ENCODE results near the gene LRRC70. TPM values are rescaled to one million over a fixed set of nuclear protein-coding genes. Genes with fewer than 3 reads are reported as not detected.

The LRRC70 gene
- total and polyA plus RNA-seq, 2 of the 8 experiments (the other 6 are each of a cell fraction or from before 2014, with no cell fraction given): 0.62 to 0.67 TPM

DNA sequence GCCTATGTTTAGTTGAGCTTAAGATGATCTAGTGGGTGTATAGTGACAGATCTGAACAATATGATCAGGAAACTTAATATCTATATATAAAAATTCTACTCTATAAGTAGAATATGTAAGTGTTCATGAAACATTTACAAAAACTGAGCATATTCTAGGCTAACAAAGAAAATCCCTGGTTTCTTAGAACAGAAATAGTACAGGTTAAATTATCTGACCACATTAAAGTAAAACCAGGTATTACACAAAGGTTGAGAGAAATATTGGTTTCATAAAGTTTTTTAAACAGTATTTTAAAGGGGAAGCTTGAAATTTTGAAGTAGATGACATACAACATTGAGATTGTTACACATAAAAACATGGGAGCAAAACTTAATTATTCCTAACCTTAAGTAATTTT lies 39.3 kb downstream of the LRRC70 start:
- Histone ChIP-seq H3K18ac (ENCODE audit: extremely low read depth, low read length) (no peak overlapping the region), H2BK12ac (ENCODE audit: low read depth, low read length) (no peak overlapping the region), H3K9me3 (ENCODE audit: insufficient read depth in 2 of 2, low read depth in 1 of 2, low read length in 1 of 2) (peaks cover 0 to 4% of the 10 kb centered on the region in 2 experiments; a peak in 1 of 4 replicates), H2BK15ac (ENCODE audit: low read length) (no peak overlapping the region), H3K79me2 (ENCODE audit: control insufficient read depth in 1 of 2, insufficient read depth in 2 of 2, low read length in 2 of 2) (no peaks in the 10 kb centered on the region; a peak in 1 of 4 replicates), H4K20me1 (replicated peaks in 1 of 2; ENCODE audit: control insufficient read depth in 1 of 2, insufficient read depth in 2 of 2, low read length in 2 of 2) (no peaks in the 10 kb centered on the region), H4K91ac (replicated peaks; ENCODE audit: insufficient read length, low read length) (no peak overlapping the region), H3K4ac (replicated peaks; ENCODE audit: insufficient read length, low read depth, low read length) (no peak overlapping the region), H3K23ac (ENCODE audit: insufficient read length) (no peak overlapping the region), H3K4me3 (ENCODE audit: extremely low read depth in 1 of 4, insufficient read depth in 2 of 4, low read depth in 3 of 4, low read length in 4 of 4) (no peak overlapping the region), H2BK20ac (ENCODE audit: low read length) (no peak overlapping the region), H3K14ac (ENCODE audit: insufficient read length) (no peak overlapping the region), H3K36me3 (ENCODE audit: control insufficient read depth in 2 of 4, insufficient read depth in 4 of 4, low read length in 3 of 4) (no peaks in the 10 kb centered on the region; a peak in 1 of 8 replicates), H3K56ac (replicated peaks; ENCODE audit: insufficient read length, low read depth, low read length) (no peak overlapping the region), H3K79me1 (ENCODE audit: low read depth, low read length) (no peaks in the 10 kb centered on the region), H3K27me3 (replicated peaks in 1 of 4; ENCODE audit: control insufficient read depth in 3 of 4, extremely low read depth in 1 of 4, insufficient read depth in 3 of 4, low read length in 3 of 4) (no peaks in the 10 kb centered on the region), H3K27ac (ENCODE audit: low read depth, low read length) (no peak overlapping the region), H2BK120ac (replicated peaks; ENCODE audit: low read depth, low read length) (no peak overlapping the region), H2AFZ (ENCODE audit: low read length) (no peak overlapping the region), H4K5ac (ENCODE audit: insufficient read length, low read depth, low read length) (no peak overlapping the region), H2AK5ac (ENCODE audit: low read depth, low read length) (no peak overlapping the region), H3K4me1 (replicated peaks in 1 of 4; ENCODE audit: control insufficient read depth in 3 of 4, insufficient read depth in 4 of 4, low read length in 3 of 4) (peaks cover 0 to 4% (median 3%) of the 10 kb centered on the region in 4 experiments; a peak in 4 of 7 replicates), H2BK5ac (ENCODE audit: low read depth, low read length) (no peak overlapping the region), H3K23me2 (ENCODE audit: low read depth, low read length) (no peaks in the 10 kb centered on the region), H3K4me2 (ENCODE audit: insufficient read depth in 1 of 2, low read depth in 2 of 2, low read length in 2 of 2) (no peak overlapping the region), H3K9ac (replicated peaks in 1 of 4; ENCODE audit: extremely low read depth in 1 of 4, low read depth in 3 of 4, low read length in 3 of 4) (no peak overlapping the region), H4K8ac (ENCODE audit: extremely low read depth, insufficient read depth, low read length) (no peak overlapping the region)
- TF ChIP-seq KDM5A (IDR thresholded peaks at IDR 0.05; ENCODE audit: low read length) (no peak), RNF2 (IDR thresholded peaks at IDR 0.05; ENCODE audit: borderline replicate concordance, low read depth, low read length, missing control alignments, poor library complexity, severe bottlenecking) (no peak), TAF7 (optimal IDR thresholded peaks at IDR 0.05; ENCODE audit: borderline replicate concordance, low read depth, low read length) (no peak), BACH1 (IDR thresholded peaks at IDR 0.05; ENCODE audit: low read length) (no peak), TCF12 (IDR thresholded peaks at IDR 0.05; ENCODE audit: low read depth, low read length) (no peak), POLR2AphosphoS5 (IDR thresholded peaks at IDR 0.05; ENCODE audit: low read depth, low read length) (no peak), JUND (IDR thresholded peaks at IDR 0.05; ENCODE audit: low read length) (no peak)
- ChIA-PET CTCF (ENCODE audit: partially characterized antibody) (no interaction called here), POLR2A (ENCODE audit: partially characterized antibody) (no interaction called here)
- FAIRE-seq: no peak
- no peak for DNase-seq (ENCODE audit: low read depth in 1 of 2, low spot score in 2 of 2)
